Astrocyte of the spinal cord (primary cell): ENCODE results near the gene IFITM2.

Experiments
- DNase-seq: peaks from one replicate; pipeline ENCODE4 v3.0.0; 2011; ENCODE audit warnings: low read depth, low spot score
- H3K4me3 ChIP-seq: 2 replicates; pipeline ENCODE4 v1.5.1; 2011; ENCODE audit warnings: low read depth, mild to moderate bottlenecking, low read length, moderate library complexity
- CTCF ChIP-seq: IDR thresholded peaks from 2 replicates; pipeline ENCODE4 v1.5.1; 2012; ENCODE audit warnings: low read depth, mild to moderate bottlenecking, low read length, inconsistent platforms
- in situ Hi-C: cut with HindIII; loops from 2 replicates; pipeline ENCODE4 v1.10.0; 2017; ENCODE audit warnings: low sequenced_read_pairs

Gene IFITM2

GRCh38 chr11:291281-292210 is 16.1 kb upstream of the IFITM2 start:
- DNase-seq: no peak
- TF ChIP-seq CTCF: no peak
- in situ Hi-C loops: no loop called here
- H3K4me3 ChIP-seq: no peak overlapping the region

GRCh38 chr11:292211-293121 is 15.2 kb upstream of the IFITM2 start:
- DNase-seq: no peak
- in situ Hi-C loops: no loop called here

GRCh38 chr11:293271-293851 is 14.3 kb upstream of the IFITM2 start:
- no peak for TF ChIP-seq CTCF
- in situ Hi-C loops: no loop called here
- DNase-seq: no peak
- no peak overlapping the region for H3K4me3 ChIP-seq

More at GRCh38 chr11:292211-293121, 15.2 kb upstream of the IFITM2 start:
- TF ChIP-seq CTCF: no peak
- H3K4me3 ChIP-seq: no peak overlapping the region

- in situ Hi-C loops: no loop called here
- DNase-seq: no peak
- no peak overlapping the region for H3K4me3 ChIP-seq
- no peak for TF ChIP-seq CTCF
These were observed 13.6 kb upstream of the IFITM2 start for GRCh38 chr11:293852-294661.

GRCh38 chr11:294780-295179 is 12.8 kb upstream of the IFITM2 start:
- TF ChIP-seq CTCF: no peak
- in situ Hi-C loops: no loop called here
- H3K4me3 ChIP-seq: no peak overlapping the region
- no peak for DNase-seq
